NOMO-1 (cell line): Measurements from ENCODE around the gene UROS.

Experiments used
- DNase-seq, 2 experiments: peaks; one replicate each; lab custom pipeline; 2025; ENCODE audit not compliant: unreplicated experiment in 2 of 2; lab: John Stamatoyannopoulos, UW

Gene UROS

DNA sequence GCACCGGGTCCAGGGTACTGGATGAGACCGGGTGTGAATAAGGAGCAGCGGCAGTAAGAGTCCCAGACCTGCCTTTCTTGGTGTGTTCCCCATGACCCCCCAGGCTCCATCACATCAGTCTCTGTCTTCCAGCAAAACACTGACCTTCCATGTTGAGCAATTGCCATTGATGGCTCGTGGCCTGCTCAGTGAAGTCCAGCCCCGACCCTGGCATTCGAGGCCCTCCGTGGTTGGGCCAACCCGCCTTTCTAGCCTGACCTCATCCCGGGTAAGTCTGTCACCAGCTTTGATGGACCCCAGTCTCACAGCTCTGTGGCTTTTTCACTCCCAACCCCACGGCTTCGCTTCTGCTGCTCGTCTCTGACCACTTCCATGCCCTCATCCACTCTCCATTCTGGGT, 53.9 kb downstream of the UROS start:
- DNase-seq = no peak

- no peak for DNase-seq
Measured at GRCh38 chr10:125768219-125768855, 54.7 kb downstream of the UROS start.

GRCh38 chr10:125766511-125766910, 56.5 kb downstream of the UROS start:
- DNase-seq = no peak

DNA sequence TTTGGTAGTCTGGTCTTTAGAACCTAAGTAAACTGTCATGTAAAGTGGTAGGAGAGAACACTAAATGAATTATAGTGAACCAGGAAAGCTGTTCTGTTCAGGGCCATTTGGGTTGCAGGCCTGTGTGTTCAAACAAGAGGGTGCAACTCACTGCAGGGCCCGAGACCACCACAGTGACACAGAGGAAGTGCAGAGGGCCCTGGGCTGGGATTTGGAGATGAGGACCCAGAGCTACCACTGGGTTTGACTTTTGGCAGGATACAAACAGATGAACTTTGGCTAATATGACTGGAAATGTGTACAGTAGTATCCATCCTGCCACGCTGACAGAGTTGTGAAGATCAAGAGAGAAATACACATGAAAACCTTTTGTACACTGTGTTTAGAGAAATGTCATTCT, 57.2 kb downstream of the UROS start:
- DNase-seq = no peak

DNA sequence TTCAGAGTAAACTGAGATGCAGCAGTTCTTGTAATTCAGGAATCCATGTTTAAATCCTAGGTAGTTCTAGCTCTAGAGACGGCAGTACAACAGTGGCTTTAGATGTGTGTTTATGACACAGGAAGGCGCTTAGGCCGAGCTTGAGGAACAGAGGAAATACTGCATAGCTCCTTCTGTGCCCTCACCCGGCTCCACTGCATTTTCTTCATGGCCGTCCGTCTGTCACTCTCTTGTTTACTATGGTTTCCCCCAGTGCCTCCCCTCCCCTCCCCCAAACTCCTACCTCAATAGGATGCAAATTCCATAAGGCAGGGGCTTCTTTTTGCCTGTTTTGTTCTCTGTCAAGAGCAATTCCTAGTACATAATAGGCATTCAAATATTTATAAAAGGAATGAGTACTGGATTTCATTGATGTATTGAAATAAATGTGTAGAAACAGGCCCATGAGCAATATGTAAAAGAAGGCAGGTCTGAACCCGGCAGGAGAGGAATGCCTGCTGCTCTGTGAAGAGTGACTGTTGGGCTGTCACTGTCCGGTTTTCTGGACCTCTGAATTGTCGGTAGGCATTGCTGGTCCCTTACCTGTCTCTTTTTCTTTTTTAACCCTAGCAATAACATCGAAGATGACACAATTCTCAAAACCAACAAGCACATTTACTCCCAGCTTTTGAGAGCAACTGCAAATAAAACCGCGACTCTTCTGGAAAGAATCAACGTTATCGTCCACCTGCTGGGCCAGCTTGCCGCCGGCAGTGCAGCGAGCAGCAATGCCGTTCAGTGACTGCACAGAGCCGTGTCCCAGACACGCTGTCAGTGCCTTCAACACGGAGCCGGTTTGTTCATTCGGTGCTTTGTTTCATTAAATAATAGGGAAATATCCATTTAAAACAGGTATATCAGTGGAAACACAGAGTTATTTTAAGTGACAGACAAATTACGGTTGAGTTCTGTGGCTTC, 60.1 kb downstream of the UROS start:
- DNase-seq = no peak

DNA sequence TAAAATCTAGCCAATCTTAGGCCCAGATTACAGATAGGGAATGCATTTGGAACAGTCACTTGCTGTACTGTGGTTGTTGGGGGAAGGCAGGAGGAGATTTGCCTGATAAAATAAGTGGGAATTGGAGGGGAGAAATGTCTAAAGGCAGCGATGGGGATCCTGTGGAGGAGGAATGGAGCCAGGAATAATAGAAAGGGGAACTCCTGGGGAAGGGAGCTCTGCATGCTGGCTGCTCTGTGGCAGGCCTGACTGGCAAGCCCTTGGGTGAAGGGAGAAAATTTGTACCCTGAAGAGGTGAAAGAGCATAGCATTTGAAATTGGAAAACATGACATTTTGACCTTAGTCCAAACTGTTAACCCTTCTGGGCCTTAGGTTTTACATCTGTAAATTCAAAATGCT, 61.1 kb downstream of the UROS start:
- no peak for DNase-seq

DNA sequence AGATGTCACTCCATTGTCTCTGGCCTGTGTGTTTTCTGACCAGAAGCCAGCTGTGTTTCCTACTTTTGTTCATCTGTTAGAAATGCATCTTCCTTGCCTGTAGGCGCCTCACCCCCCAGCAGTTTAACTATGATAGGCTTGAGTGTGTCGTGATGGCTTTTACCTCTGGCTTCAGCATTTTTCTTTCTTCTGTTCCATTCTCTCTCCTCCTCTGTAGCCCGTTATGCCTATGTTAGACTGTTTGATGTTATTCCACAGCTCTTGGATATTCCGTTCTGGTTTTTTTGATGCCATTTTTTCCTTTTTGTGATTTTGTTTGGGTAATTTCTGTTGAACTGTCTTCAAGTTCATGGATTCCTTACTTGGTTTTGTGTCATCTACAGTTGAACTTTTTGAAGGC, 65.3 kb downstream of the UROS start:
- DNase-seq = no peak

DNA sequence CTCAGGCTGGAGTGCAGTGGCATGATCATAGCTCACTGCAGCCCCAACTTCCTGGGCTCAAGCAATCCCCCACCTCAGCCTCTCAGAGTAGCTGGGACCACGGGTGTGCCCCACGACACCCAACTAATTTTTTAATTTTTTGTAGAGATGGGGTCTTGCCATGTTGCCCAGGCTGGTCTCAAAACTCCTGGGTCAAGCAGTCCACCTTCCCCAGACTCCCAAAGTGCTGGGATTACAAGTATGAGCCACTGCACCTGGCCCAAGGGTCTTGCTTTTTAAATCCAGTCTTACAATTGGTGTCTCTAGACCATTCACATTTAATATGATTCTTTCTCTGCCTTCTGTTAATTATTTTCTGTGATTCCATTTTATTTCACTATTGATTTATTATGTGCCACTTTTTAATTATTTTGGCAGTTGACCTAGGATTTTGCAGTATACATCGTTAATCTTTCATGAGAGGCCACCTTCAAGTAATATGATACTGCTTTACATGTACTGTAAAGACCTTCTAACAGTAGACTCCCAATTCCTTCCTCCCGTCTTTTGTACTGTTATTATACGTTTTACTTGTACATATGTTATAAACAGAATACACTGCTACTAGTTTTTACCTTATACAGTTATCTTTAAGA, 66.1 kb downstream of the UROS start:
- DNase-seq = no peak

- DNase-seq = no peak
Measured at GRCh38 chr10:125756196-125756595, 66.9 kb downstream of the UROS start.

DNA sequence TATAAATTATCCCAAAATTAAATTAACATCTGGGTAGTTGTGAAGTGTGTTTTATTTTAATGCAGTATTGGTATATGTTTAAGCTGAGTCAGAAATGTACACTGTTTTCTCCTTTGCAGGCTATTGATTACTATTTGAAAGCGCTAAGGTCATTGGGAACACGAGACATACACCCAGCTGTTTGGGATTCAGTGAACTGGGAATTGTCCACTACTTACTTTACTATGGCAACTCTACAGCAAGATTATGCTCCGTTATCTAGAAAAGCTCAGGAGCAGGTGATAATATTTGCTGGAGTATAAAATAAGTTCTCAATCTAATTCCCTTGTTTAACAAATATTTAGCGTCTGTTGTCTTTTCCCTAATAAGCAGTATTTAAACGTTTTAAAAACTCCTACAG, 75.6 kb downstream of the UROS start:
- no peak for DNase-seq

DNA sequence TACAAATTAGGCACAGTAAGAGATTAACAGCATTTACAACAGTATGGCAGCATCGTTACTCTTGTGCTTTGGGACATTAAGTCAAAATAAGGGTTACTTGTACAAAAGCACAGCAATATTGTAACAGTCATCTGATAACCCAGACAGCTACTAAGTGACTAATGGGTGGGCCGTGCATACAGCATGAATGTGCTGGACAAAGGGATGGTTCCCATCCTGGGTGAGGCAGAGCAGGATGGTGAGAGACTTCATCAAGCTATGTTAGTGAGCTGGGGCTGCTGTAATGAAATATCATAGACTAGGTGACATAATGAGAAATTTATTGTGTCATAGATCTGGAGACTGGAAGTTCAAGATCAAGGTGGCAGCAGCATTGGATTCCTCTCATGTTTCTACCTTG, 78.1 kb downstream of the UROS start:
- DNase-seq = no peak

- no peak for DNase-seq
Measured at GRCh38 chr10:125742465-125742864, 80.6 kb downstream of the UROS start.

DNA sequence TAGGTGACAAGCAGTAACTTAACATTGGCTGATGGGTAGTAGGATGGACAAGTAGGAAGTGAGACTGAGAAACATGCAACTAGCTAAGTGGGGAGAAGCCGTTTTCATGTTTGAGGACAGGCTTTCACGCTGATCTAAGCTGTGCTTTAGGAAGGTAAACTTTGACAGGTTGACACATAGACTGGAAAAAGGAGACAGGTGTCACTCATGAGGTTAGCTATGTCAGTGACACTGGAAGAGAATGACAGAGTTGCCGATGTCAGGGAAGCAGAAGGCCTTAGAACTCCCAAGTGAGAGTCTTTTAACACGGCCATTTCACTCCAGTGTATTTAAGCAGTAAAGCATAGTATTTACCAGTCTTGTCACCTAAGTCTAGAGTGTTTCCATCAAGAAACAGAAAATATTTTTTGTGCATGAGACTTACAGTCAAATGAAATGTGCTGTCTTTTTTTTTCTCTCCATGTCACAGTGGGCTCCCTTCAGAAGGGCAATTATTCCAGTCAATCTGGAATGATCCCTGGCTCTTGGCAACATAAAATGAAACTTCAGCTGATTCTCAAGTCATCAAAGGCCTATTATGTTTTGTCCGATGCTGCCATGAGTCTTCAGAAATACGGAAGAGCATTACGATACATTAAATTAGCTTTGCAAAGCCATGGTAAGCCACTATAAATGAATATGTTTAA, 82.9 kb downstream of the UROS start:
- no peak for DNase-seq
